Peyer's patch (tissue), 4 donors: ENCODE measurements around the gene DMRT1. TPM values are rescaled to one million over a fixed set of nuclear protein-coding genes. Genes with fewer than 3 reads are reported as not detected.

Experiments
- DNase-seq, 3 donors: peaks; one replicate each; pipeline ENCODE4 v3.0.0-alpha.2; 2017 to 2019
- H3K27ac ChIP-seq, 4 donors: fragments of 200-600 bp; sonication (generic); one replicate each; pipeline ENCODE4 v1.5.1; 2016 to 2019
- H3K27me3 ChIP-seq, 2 donors: fragments of 200-600 bp; sonication (generic); one replicate each; pipeline ENCODE4 v1.5.1; 2019
- H3K36me3 ChIP-seq, 3 donors: fragments of 200-600 bp; sonication (generic); one replicate each; pipeline ENCODE4 v1.5.1; 2016 to 2019
- H3K4me1 ChIP-seq, 4 donors: fragments of 200-600 bp; sonication (generic); one replicate each; pipeline ENCODE4 v1.5.1; 2016 to 2019
- H3K4me3 ChIP-seq, 4 donors: fragments of 200-600 bp; sonication (generic); 1 replicate in 3 of 4; 2 replicates in 1 of 4; pipeline ENCODE4 v1.5.1; 2016 to 2019; ENCODE audit warnings: mild to moderate bottlenecking in 1 of 4
- H3K9me3 ChIP-seq, 4 donors: fragments of 200-600 bp; sonication (generic); one replicate each; pipeline ENCODE4 v1.5.1; 2016 to 2019; ENCODE audit warnings: mild to moderate bottlenecking in 1 of 4
- CTCF ChIP-seq, 6 experiments: fragments of 450-650 bp in 4 of 6; fragments of 200-600 bp in 2 of 6; sonication (generic) in 1 of 6; IDR thresholded peaks; one replicate each; pipeline ENCODE4 v1.5.1; 2017 to 2019; ENCODE audit warnings: antibody characterized with exemption in 6 of 6, mild to moderate bottlenecking in 3 of 6, moderate library complexity in 1 of 6
- POLR2A ChIP-seq, 2 donors: fragments of 450-650 bp; IDR thresholded peaks; one replicate each; pipeline ENCODE4 v1.5.1; 2017; ENCODE audit warnings: antibody characterized with exemption in 2 of 2, mild to moderate bottlenecking in 2 of 2, moderate library complexity in 2 of 2
- total RNA-seq, 4 donors: library from RNA; depleted of rRNA; stranded (reverse); fragments of >200 nt; gene quantifications; one replicate each; pipeline ENCODE4 v1.1.0, GENCODE V29; 2016

Gene DMRT1
- total RNA-seq, 4 donors from 2014 or later = not detected

GRCh38 chr9:959914-960313 lies 118.4 kb downstream of the DMRT1 start:
- Histone ChIP-seq H3K9me3 (no peaks in the 10 kb centered on the region), H3K36me3 (no peaks in the 10 kb centered on the region), H3K27ac (no peak overlapping the region), H3K4me1 (no peaks in the 10 kb centered on the region), H3K27me3 (no peaks in the 10 kb centered on the region), H3K4me3 (no peak overlapping the region)
- TF ChIP-seq CTCF (IDR thresholded peaks at IDR 0.05) = no peak
- no peak for TF ChIP-seq POLR2A (IDR thresholded peaks at IDR 0.05)
- no peak for DNase-seq

GRCh38 chr9:962023-962422 lies 120.5 kb downstream of the DMRT1 start:
- TF ChIP-seq POLR2A (IDR thresholded peaks at IDR 0.05) (no peak), CTCF (IDR thresholded peaks at IDR 0.05) (no peak)
- DNase-seq = no peak
- Histone ChIP-seq H3K4me1 (no peaks in the 10 kb centered on the region), H3K36me3 (no peaks in the 10 kb centered on the region), H3K27me3 (peaks cover 0 to 8% of the 10 kb centered on the region in 2 donors), H3K9me3 (no peaks in the 10 kb centered on the region), H3K27ac (no peak overlapping the region), H3K4me3 (no peak overlapping the region)

GRCh38 chr9:965497-965896 lies 124.0 kb downstream of the DMRT1 start:
- DNase-seq = no peak
- TF ChIP-seq POLR2A (IDR thresholded peaks at IDR 0.05) (no peak), CTCF (IDR thresholded peaks at IDR 0.05) (no peak)
- Histone ChIP-seq H3K27ac (no peak overlapping the region), H3K4me1 (peaks cover 0 to 6% (median 0%) of the 10 kb centered on the region in 4 donors), H3K36me3 (no peaks in the 10 kb centered on the region), H3K9me3 (no peaks in the 10 kb centered on the region), H3K27me3 (peaks cover 2 to 31% of the 10 kb centered on the region in 2 donors), H3K4me3 (no peak overlapping the region)

GRCh38 chr9:966870-967269 lies 125.4 kb downstream of the DMRT1 start:
- TF ChIP-seq POLR2A (IDR thresholded peaks at IDR 0.05) (no peak), CTCF (IDR thresholded peaks at IDR 0.05) (no peak)
- Histone ChIP-seq H3K4me3 (no peak overlapping the region), H3K36me3 (no peaks in the 10 kb centered on the region), H3K4me1 (peaks cover 0 to 17% (median 2%) of the 10 kb centered on the region in 4 donors), H3K27ac (no peak overlapping the region), H3K9me3 (no peaks in the 10 kb centered on the region), H3K27me3 (peaks cover 3 to 45% of the 10 kb centered on the region in 2 donors)
- no peak for DNase-seq

- no peak for TF ChIP-seq POLR2A (IDR thresholded peaks at IDR 0.05)
- TF ChIP-seq CTCF (IDR thresholded peaks at IDR 0.05) = no peak
- Histone ChIP-seq H3K4me3 (no peak overlapping the region), H3K9me3 (no peaks in the 10 kb centered on the region), H3K4me1 (peaks cover 0 to 21% (median 2%) of the 10 kb centered on the region in 4 donors), H3K27me3 (peaks cover 3 to 50% of the 10 kb centered on the region in 2 donors), H3K27ac (no peak overlapping the region), H3K36me3 (no peaks in the 10 kb centered on the region)
- DNase-seq = no peak
Measured at GRCh38 chr9:967436-967835, 125.9 kb downstream of the DMRT1 start.
